ENCODE data around the gene SLC6A18.

DNA sequence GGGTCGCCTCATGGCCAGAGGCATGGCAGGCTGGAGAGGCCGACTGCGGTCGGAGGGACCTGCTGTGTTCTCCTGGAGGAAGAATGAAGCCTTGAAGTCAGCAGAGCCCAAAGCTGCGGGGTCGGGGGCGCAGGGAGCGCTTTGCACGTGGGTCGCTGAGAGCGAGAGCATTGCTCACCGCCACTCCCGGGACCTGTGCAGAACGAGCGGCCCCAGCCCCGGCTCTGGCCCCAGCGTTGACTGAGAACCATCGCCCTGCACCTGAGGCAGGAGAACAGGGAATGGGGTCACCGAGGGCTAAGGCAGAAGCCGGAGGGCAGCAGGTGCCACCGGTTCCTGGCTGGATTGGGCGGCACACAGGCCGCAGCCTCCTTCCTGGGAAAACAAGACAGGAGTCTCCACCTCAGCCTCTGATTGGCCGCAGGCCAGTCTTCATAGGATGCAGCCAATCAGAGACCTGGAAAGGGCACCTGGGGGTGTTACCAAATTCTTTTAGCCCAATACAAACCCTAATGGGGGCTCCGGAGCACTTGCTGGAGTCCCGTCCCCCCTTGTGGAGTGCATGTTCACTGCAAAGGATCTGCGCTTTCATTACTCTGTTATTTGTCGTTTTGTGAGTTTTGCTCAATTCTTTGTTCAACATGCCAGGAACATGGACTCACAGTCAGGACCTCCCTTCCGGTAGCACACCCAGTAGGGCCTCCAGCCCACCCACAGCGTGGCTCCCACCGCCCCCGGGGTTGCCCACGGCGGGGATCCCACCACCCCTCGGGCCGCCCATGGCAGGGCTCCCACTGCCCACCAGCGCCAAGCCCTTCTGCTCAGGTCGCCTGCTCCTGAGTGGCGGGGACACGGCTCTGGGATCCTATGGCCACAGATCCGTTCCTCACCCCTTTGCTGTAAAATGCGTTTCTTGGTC, 48.4 kb upstream of the SLC6A18 start:
- TF ChIP-seq POLR2A (IDR thresholded peaks at IDR 0.05) = no peak
- TF ChIP-seq, protein P1, sequence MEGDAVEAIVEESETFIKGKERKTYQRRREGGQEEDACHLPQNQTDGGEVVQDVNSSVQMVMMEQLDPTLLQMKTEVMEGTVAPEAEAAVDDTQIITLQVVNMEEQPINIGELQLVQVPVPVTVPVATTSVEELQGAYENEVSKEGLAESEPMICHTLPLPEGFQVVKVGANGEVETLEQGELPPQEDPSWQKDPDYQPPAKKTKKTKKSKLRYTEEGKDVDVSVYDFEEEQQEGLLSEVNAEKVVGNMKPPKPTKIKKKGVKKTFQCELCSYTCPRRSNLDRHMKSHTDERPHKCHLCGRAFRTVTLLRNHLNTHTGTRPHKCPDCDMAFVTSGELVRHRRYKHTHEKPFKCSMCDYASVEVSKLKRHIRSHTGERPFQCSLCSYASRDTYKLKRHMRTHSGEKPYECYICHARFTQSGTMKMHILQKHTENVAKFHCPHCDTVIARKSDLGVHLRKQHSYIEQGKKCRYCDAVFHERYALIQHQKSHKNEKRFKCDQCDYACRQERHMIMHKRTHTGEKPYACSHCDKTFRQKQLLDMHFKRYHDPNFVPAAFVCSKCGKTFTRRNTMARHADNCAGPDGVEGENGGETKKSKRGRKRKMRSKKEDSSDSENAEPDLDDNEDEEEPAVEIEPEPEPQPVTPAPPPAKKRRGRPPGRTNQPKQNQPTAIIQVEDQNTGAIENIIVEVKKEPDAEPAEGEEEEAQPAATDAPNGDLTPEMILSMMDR (IDR thresholded peaks at IDR 0.05) = no peak
